Skeletal muscle tissue (tissue), 4 donors: ENCODE results near the gene SVIL. TPM values are rescaled to one million over a fixed set of nuclear protein-coding genes. Genes with fewer than 3 reads are reported as not detected.
A peak's percentile ranks its signal among the peaks of the same experiment; 100 is the strongest.
"Not testable (repeated sequence)": the region's sequence is repeated elsewhere in the genome, so short reads cannot be mapped to it uniquely, and the experiment has no call there.

Experiments
- H3K27ac ChIP-seq: one replicate; pipeline ENCODE4 v1.7.0; 2013; ENCODE audit warnings: mild to moderate bottlenecking, low read depth, low read length, inconsistent platforms
- H3K27me3 ChIP-seq, 3 donors: one replicate each; pipeline ENCODE4 v1.7.0; 2013; ENCODE audit warnings: low read length in 3 of 3; ENCODE audit not compliant: control insufficient read depth in 3 of 3, insufficient read depth in 3 of 3
- H3K36me3 ChIP-seq, 3 donors: one replicate each; pipeline ENCODE4 v1.7.0; 2013; ENCODE audit warnings: low read length in 3 of 3; ENCODE audit not compliant: control insufficient read depth in 3 of 3, insufficient read depth in 3 of 3
- H3K4me1 ChIP-seq, 3 donors: one replicate each; pipeline ENCODE4 v1.7.0; 2013; ENCODE audit warnings: low read length in 3 of 3, mild to moderate bottlenecking in 3 of 3; ENCODE audit not compliant: control insufficient read depth in 3 of 3, insufficient read depth in 3 of 3
- H3K4me3 ChIP-seq, 3 donors: one replicate each; pipeline ENCODE4 v1.7.0; 2013; ENCODE audit warnings: low read length in 3 of 3
- H3K9ac ChIP-seq, 3 donors: one replicate each; pipeline ENCODE4 v1.7.0; 2013; ENCODE audit warnings: low read length in 3 of 3, mild to moderate bottlenecking in 3 of 3, moderate library complexity in 2 of 3, low read depth in 1 of 3
- H3K9me3 ChIP-seq, 3 donors: one replicate each; pipeline ENCODE4 v1.7.0; 2013; ENCODE audit warnings: low read length in 3 of 3; ENCODE audit not compliant: control insufficient read depth in 3 of 3
- total RNA-seq: library from RNA; depleted of rRNA; stranded (reverse); fragments of >200 nt; gene quantifications from one replicate; pipeline ENCODE4 v1.2.3, GENCODE V29; 2014
- donor health status: Osteomylitis.

SVIL gene
- total RNA-seq, 1 donor from 2014 or later = 153 TPM

GRCh38 chr10:29624357-29624756 is 10.4 kb downstream of the SVIL start:
- Histone ChIP-seq H3K27ac (peak overlapping the region; percentile 73), H3K4me1 (peaks cover 35 to 53% (median 46%) of the 10 kb centered on the region in 3 donors)
- H3K27me3 ChIP-seq, H3K4me3 ChIP-seq, H3K9me3 ChIP-seq, H3K9ac ChIP-seq, H3K36me3 ChIP-seq: not testable (repeated sequence)

GRCh38 chr10:29623797-29624196 is 11.0 kb downstream of the SVIL start:
- H3K4me3 ChIP-seq = peak overlapping the region in 2 of 3 donors; percentile 35 to 47
- H3K4me1 ChIP-seq = peaks cover 40 to 54% (median 51%) of the 10 kb centered on the region in 3 donors
- peaks cover 0 to 6% (median 0%) of the 10 kb centered on the region in 3 donors for H3K36me3 ChIP-seq
- peak overlapping the region; percentile 73 for H3K27ac ChIP-seq
- no peaks in the 10 kb centered on the region for H3K9me3 ChIP-seq
- H3K9ac ChIP-seq = no peak overlapping the region
- no peaks in the 10 kb centered on the region for H3K27me3 ChIP-seq

GRCh38 chr10:29622382-29622922 is 12.3 kb downstream of the SVIL start:
- Histone ChIP-seq H3K27ac (peak overlapping the region; percentile 73), H3K4me1 (peaks cover 47 to 62% (median 56%) of the 10 kb centered on the region in 3 donors), H3K36me3 (peaks cover 0 to 6% (median 0%) of the 10 kb centered on the region in 3 donors), H3K9ac (peak overlapping the region in 2 of 3 donors; percentile 25 to 29), H3K4me3 (peak overlapping the region; percentile 1 to 24 (median 2)), H3K27me3 (no peaks in the 10 kb centered on the region), H3K9me3 (no peaks in the 10 kb centered on the region)

DNA sequence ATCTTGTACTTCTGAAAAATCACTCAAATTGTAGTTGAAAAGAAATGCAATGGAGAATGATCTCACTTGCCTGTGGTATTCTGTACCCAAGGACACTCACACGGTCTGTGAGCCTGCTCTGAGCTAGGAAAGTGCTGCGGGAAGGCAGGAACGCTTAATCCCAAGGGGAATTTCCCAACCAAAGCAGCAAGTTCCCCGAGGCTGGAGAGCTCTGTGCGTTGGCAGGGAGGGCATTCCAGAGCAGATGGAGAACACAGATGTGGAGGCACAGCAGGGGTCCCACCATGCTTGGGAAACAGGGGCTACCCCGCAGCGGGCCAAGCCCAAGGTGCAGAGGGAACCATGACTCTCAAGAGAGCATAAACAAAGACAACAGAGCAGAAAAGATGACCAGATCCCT is 13.6 kb downstream of the SVIL start:
- Histone ChIP-seq H3K27me3 (no peaks in the 10 kb centered on the region), H3K36me3 (peaks cover 0 to 4% (median 0%) of the 10 kb centered on the region in 3 donors), H3K4me1 (peaks cover 43 to 55% (median 50%) of the 10 kb centered on the region in 3 donors), H3K9me3 (no peaks in the 10 kb centered on the region), H3K9ac (peak overlapping the region in 2 of 3 donors; percentile 23 to 63), H3K27ac (peak overlapping the region; percentile 73), H3K4me3 (peak overlapping the region; percentile 26 to 57 (median 52))

GRCh38 chr10:29620112-29620690 is 14.6 kb downstream of the SVIL start:
- Histone ChIP-seq H3K27ac (peak overlapping the region; percentile 89), H3K36me3 (no peaks in the 10 kb centered on the region), H3K9ac (peak overlapping the region; percentile 26 to 73 (median 59)), H3K4me1 (peaks cover 45 to 50% (median 46%) of the 10 kb centered on the region in 3 donors), H3K9me3 (no peaks in the 10 kb centered on the region), H3K4me3 (peak overlapping the region in 2 of 3 donors; percentile 17 to 22), H3K27me3 (no peaks in the 10 kb centered on the region)

DNA sequence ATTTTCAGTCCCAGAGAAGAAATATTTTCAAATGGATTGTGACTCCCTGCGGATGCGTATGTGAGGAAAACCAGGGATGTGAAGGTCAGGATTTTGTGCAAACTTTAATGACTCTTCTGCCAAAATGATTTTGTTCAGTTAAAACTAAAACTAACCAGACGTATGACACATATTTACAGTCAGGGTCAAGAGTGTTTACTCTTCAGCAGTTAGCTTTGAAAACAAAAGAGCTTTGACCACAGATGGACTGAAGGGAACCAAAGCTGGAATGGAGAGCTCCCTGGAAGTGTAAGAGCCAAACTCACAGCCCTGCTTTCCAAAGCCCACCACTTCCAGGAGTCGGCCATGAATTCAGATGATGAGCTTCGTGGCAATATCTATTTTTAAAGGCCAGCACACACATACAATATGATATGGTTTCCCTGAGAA is 15.5 kb downstream of the SVIL start:
- Histone ChIP-seq H3K36me3 (peaks cover 0 to 3% (median 0%) of the 10 kb centered on the region in 3 donors), H3K27me3 (no peaks in the 10 kb centered on the region), H3K4me1 (peaks cover 45 to 50% (median 47%) of the 10 kb centered on the region in 3 donors), H3K27ac (peak overlapping the region; percentile 89), H3K9me3 (no peaks in the 10 kb centered on the region), H3K4me3 (peak overlapping the region in 2 of 3 donors; percentile 6 to 19), H3K9ac (peak overlapping the region; percentile 73 to 79 (median 78))

DNA sequence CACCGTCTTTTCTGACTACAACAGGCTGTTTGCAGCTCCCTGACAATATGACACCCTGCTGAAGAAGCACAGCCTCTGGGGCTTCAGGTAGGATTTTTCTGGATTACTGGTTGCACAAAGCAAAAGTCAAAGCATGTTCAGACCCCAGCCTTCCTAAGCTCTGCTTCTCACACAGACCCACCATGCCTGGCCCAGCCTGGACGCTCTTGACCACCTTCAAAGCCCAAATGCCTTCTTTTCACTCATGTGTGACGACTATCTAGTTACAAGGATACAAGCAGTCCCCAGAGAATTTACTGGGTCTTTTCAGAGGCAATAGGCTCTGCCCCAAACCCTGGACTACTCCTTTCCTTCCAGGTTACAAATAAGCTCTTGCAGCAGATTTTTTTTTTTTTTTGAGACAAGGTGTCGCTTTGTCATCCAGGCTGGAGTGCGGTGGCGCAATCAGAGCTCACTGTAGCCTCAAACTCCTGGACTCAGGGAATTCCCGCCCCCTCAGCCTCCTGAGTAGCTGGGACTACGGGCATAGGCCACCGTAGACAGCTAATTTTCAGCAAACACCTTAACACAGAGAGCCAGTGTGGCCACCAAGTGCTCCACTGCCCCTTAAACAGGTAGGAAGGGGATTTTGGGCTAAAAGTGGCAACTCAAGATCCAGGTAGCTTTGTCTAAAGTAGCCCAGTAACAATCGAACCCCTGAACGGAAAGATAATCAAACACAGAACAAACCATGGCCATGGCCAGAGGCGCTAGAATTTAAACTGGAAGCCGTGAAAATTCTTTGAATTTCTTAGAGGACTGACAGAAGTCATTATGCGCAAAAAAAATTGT is 16.2 kb downstream of the SVIL start:
- Histone ChIP-seq H3K9me3 (no peaks in the 10 kb centered on the region), H3K27me3 (no peaks in the 10 kb centered on the region), H3K4me3 (peak overlapping the region; percentile 31 to 62 (median 51)), H3K27ac (peak overlapping the region; percentile 89), H3K4me1 (peaks cover 41 to 47% (median 46%) of the 10 kb centered on the region in 3 donors), H3K9ac (peak overlapping the region; percentile 73 to 79 (median 78)), H3K36me3 (peaks cover 0 to 3% (median 0%) of the 10 kb centered on the region in 3 donors)

DNA sequence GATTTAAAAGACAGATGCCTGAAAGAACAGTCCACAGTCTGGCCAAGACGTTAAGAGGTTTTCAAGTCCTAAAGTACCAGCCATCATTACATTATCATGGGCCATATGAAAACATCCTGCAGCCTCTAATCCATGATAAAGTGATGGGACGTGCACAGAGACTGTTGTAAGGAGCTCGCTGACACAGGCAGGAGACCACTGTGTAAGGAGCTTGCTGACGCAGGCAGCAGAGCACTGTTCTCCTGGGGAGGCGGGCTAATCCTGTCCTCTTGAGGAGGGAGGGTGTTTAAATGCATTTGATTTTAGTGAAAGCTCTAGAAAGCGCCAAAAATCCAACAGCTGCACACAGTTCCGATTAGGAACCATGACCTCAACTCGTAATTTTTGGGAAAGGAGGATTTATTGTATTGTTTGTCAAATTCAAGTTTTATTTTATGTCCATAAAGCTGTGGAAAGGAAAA is 16.9 kb downstream of the SVIL start:
- no peaks in the 10 kb centered on the region for H3K27me3 ChIP-seq
- peaks cover 36 to 43% (median 41%) of the 10 kb centered on the region in 3 donors for H3K4me1 ChIP-seq
- peaks cover 0 to 3% (median 0%) of the 10 kb centered on the region in 3 donors for H3K36me3 ChIP-seq
- no peaks in the 10 kb centered on the region for H3K9me3 ChIP-seq
- H3K9ac ChIP-seq = peak overlapping the region; percentile 73 to 79 (median 78)
- H3K27ac ChIP-seq = peak overlapping the region; percentile 89
- peak overlapping the region in 2 of 3 donors; percentile 41 to 51 for H3K4me3 ChIP-seq

GRCh38 chr10:29616542-29616941 is 18.2 kb downstream of the SVIL start:
- Histone ChIP-seq H3K4me3 (no peak overlapping the region), H3K9ac (no peak overlapping the region), H3K4me1 (peaks cover 44 to 50% (median 44%) of the 10 kb centered on the region in 3 donors), H3K9me3 (no peaks in the 10 kb centered on the region), H3K36me3 (peaks cover 0 to 6% (median 0%) of the 10 kb centered on the region in 3 donors), H3K27me3 (no peaks in the 10 kb centered on the region), H3K27ac (no peak overlapping the region)
